ENCODE data around the gene ADAR. TPM values are rescaled to one million over a fixed set of nuclear protein-coding genes. Genes with fewer than 3 reads are reported as not detected.

ADAR gene
- total and polyA plus RNA-seq, 8 donors = 136 to 197 (median 151) TPM

GRCh38 chr1:154549202-154549770 lies 58.7 kb downstream of the ADAR start:
- peaks cover 0 to 13% of the 10 kb centered on the region in 2 donors for H3K4me1 ChIP-seq
- DNase-seq = no peak
- H3K9me3 ChIP-seq = no peaks in the 10 kb centered on the region
- no peaks in the 10 kb centered on the region for H3K27me3 ChIP-seq
- no peak for ATAC-seq
- peaks cover 5 to 63% of the 10 kb centered on the region in 2 donors for H3K36me3 ChIP-seq
- intact Hi-C loops (cut with DNase I) = loop anchor here (5.0 to 10.0 kb wide), 2 partner anchors 64 to 67 kb away; no protein-coding TSS in a partner anchor
- TF ChIP-seq, protein P1, sequence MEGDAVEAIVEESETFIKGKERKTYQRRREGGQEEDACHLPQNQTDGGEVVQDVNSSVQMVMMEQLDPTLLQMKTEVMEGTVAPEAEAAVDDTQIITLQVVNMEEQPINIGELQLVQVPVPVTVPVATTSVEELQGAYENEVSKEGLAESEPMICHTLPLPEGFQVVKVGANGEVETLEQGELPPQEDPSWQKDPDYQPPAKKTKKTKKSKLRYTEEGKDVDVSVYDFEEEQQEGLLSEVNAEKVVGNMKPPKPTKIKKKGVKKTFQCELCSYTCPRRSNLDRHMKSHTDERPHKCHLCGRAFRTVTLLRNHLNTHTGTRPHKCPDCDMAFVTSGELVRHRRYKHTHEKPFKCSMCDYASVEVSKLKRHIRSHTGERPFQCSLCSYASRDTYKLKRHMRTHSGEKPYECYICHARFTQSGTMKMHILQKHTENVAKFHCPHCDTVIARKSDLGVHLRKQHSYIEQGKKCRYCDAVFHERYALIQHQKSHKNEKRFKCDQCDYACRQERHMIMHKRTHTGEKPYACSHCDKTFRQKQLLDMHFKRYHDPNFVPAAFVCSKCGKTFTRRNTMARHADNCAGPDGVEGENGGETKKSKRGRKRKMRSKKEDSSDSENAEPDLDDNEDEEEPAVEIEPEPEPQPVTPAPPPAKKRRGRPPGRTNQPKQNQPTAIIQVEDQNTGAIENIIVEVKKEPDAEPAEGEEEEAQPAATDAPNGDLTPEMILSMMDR (IDR thresholded peaks at IDR 0.05) = no peak
- no peak overlapping the region for H3K27ac ChIP-seq
- no peak overlapping the region for H3K4me3 ChIP-seq

- peak; percentile 39 for ATAC-seq
- H3K9me3 ChIP-seq = no peaks in the 10 kb centered on the region
- intact Hi-C loops (cut with DNase I) = loop anchor here (5.0 to 10.0 kb wide), 2 partner anchors 63 to 66 kb away; no protein-coding TSS in a partner anchor
- peaks cover 5 to 51% of the 10 kb centered on the region in 2 donors for H3K36me3 ChIP-seq
- H3K4me3 ChIP-seq = no peak overlapping the region
- DNase-seq = no peak
- H3K4me1 ChIP-seq = peaks cover 0 to 13% of the 10 kb centered on the region in 2 donors
- TF ChIP-seq, protein P1 (IDR thresholded peaks at IDR 0.05) = no peak
- H3K27ac ChIP-seq = peak overlapping the region in 1 of 2 donors; percentile 5
- no peaks in the 10 kb centered on the region for H3K27me3 ChIP-seq
Measured at GRCh38 chr1:154548028-154548427, 60.0 kb downstream of the ADAR start.

DNA sequence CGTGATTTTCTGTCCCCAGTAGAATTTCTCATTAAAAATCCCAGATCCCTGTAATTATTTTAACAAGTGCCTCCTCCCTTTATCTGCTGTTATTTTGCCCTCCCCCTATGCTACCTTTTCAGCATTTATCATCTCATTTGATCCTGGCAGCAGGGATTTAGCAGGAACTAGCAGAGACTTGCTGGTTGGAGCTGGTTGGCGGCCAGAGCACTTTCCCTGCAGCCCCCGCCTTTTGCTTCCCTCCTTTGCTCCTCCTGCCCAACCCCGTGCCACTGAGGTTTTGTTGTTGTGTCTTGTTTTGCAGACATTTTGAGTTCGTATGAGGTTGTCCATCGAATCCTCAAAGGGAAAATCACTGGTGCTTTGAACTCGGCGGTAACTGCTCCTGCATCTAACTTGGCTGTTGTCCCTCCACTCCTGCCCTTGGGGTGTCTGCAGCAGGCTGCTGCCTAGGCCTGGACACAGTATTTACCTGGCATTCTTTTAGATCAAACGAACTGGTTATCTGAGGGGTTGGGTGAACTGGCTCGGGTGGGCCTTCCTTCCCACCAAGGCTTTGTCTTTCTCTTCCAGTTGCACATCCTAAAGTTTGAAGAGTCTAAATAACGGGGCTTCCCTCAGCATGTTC lies 60.8 kb downstream of the ADAR start:
- ATAC-seq = no peak
- TF ChIP-seq, protein P1 (IDR thresholded peaks at IDR 0.05) = no peak

GRCh38 chr1:154546264-154547063 lies 61.5 kb downstream of the ADAR start:
- Histone ChIP-seq H3K27me3 (no peaks in the 10 kb centered on the region), H3K4me3 (no peak overlapping the region), H3K4me1 (peaks cover 0 to 13% of the 10 kb centered on the region in 2 donors), H3K36me3 (peaks cover 0 to 35% of the 10 kb centered on the region in 2 donors), H3K27ac (no peak overlapping the region), H3K9me3 (no peaks in the 10 kb centered on the region)
- ATAC-seq (peak; percentile 96), DNase-seq (peak in 3 of 4 donors; percentile 42 to 79 (median 60))
- intact Hi-C loops (cut with DNase I) = loop anchor here (5.0 to 10.0 kb wide), 2 partner anchors 62 to 64 kb away; no protein-coding TSS in a partner anchor
- TF ChIP-seq, protein P1 (IDR thresholded peaks at IDR 0.05) = peak; percentile 73 to 87

More for the DNA sequence above, 60.8 kb downstream of the ADAR start:
- H3K9me3 ChIP-seq = no peaks in the 10 kb centered on the region
- no peak overlapping the region for H3K27ac ChIP-seq
- peaks cover 0 to 13% of the 10 kb centered on the region in 2 donors for H3K4me1 ChIP-seq
- no peaks in the 10 kb centered on the region for H3K27me3 ChIP-seq
- peaks cover 0 to 42% of the 10 kb centered on the region in 2 donors for H3K36me3 ChIP-seq
- DNase-seq = no peak
- H3K4me3 ChIP-seq = no peak overlapping the region
- intact Hi-C loops (cut with DNase I) = loop anchor here (5.0 to 10.0 kb wide), 2 partner anchors 62 to 65 kb away; no protein-coding TSS in a partner anchor

All from left lung (tissue), 10 donors.